AG04449 (cell line): Measurements from ENCODE around the gene RIMS4.

Experiments
- CTCF ChIA-PET: fragments of 350-600 bp; formaldehyde crosslinking; extraction: SDS; loops from one replicate; lab custom pipeline; 2021; ENCODE audit warnings: antibody characterized with exemption; lab: Yijun Ruan, JAX
- POLR2A ChIA-PET: fragments of 400-600, 350-600 bp; formaldehyde crosslinking; extraction: SDS; loops from one replicate; lab custom pipeline; 2020; ENCODE audit warnings: antibody characterized with exemption, inconsistent platforms; lab: Yijun Ruan, JAX
- DNase-seq: peaks from one replicate; pipeline ENCODE4 v3.0.0-alpha.2; 2010; ENCODE audit warnings: low read depth, low spot score
- H3K4me3 ChIP-seq: 2 replicates; pipeline ENCODE4 v1.5.1; 2011; ENCODE audit warnings: low read depth, mild to moderate bottlenecking, control low read depth, low read length
- TF ChIP-seq, protein P1 (sequence below): IDR thresholded peaks from one replicate; pipeline ENCODE4 v1.5.1; 2011; ENCODE audit warnings: mild to moderate bottlenecking, moderate library complexity, low read length, control low read depth, inconsistent platforms; ENCODE audit not compliant: insufficient read depth; ENCODE audit errors: missing control alignments

The RIMS4 gene

DNA sequence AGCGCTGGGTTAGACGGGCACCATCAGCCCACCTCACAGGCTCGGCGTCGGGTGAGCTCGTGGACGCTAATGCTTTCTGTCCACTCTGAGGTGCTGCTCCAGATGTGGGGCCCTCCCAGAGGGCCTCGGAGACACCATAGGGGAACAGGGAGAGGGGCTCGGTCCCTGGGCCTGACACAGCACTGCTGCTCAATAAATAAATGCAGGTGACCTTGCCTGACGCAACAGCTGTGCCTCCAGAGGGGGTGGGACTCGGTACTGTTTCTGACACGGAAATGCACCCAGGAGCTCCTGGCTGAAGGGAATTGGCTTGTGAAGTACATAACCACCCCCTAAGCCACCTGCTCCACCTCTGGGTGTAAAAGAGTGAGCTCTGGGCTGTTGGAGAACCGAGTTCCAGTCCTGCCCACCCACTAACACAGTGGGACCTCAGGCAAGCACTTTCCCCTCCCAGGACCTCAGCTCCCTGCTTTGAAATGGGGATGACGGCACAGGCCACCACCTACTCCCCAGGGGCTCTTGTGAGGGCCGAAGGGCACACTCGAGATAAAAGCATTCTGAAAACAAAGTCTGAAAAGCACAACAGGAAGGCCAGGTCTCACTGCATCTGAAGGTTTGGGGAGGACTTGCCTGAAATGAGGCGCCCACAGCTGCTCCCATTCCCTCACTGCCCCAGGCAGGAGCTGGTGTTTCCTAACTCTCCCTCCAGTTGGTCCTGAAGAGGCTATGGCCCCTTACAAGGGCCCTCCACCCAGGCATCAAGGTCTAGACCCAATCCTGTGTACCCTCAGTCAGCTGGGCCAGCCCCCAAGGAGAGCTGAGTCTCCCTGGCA is 58.0 kb downstream of the RIMS4 start:
- DNase-seq, result no peak

DNA sequence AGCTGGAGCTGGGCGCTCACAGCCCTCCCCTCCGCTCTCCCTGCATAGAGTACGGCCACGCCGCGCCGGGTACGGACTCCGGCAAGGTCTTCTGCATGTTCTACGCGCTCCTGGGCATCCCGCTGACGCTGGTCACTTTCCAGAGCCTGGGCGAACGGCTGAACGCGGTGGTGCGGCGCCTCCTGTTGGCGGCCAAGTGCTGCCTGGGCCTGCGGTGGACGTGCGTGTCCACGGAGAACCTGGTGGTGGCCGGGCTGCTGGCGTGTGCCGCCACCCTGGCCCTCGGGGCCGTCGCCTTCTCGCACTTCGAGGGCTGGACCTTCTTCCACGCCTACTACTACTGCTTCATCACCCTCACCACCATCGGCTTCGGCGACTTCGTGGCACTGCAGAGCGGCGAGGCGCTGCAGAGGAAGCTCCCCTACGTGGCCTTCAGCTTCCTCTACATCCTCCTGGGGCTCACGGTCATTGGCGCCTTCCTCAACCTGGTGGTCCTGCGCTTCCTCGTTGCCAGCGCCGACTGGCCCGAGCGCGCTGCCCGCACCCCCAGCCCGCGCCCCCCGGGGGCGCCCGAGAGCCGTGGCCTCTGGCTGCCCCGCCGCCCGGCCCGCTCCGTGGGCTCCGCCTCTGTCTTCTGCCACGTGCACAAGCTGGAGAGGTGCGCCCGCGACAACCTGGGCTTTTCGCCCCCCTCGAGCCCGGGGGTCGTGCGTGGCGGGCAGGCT is 60.1 kb downstream of the RIMS4 start:
- POLR2A ChIA-PET, result no interaction called here

More for the DNA sequence above, 58.0 kb downstream of the RIMS4 start:
- CTCF ChIA-PET, result interaction anchor here (0.6 to 1.9 kb wide), 4 partner anchors 9 to 127 kb away, joined by 3 to 5 read pairs (median 4); no protein-coding TSS in a partner anchor
- H3K4me3 ChIP-seq, result no peak overlapping the region
- POLR2A ChIA-PET, result no interaction called here
- TF ChIP-seq, protein P1, sequence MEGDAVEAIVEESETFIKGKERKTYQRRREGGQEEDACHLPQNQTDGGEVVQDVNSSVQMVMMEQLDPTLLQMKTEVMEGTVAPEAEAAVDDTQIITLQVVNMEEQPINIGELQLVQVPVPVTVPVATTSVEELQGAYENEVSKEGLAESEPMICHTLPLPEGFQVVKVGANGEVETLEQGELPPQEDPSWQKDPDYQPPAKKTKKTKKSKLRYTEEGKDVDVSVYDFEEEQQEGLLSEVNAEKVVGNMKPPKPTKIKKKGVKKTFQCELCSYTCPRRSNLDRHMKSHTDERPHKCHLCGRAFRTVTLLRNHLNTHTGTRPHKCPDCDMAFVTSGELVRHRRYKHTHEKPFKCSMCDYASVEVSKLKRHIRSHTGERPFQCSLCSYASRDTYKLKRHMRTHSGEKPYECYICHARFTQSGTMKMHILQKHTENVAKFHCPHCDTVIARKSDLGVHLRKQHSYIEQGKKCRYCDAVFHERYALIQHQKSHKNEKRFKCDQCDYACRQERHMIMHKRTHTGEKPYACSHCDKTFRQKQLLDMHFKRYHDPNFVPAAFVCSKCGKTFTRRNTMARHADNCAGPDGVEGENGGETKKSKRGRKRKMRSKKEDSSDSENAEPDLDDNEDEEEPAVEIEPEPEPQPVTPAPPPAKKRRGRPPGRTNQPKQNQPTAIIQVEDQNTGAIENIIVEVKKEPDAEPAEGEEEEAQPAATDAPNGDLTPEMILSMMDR, result no peak

DNA sequence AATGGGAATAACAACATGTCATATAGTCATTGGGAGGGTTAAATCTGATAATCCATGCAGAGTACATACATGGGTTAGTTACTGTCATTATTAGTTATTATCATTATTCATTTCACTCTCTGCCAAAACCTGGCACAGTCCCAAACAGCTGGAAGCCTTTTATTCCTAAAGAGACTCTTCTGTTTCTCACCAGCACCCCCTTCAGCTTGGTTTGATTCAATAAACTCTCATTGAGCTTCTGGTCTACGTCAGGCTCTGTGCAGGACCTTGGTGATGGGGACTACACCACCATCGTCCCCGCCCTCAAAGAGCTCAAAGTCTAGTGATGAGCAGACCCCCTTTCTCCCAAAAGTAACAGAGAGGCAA is 62.4 kb downstream of the RIMS4 start:
- TF ChIP-seq, protein P1, result no peak
- ChIA-PET CTCF (interaction anchor here (0.7 to 15.2 kb wide), 44 partner anchors 10 to 1023 kb away, joined by 3 to 169 read pairs (median 5); partner anchors contain the start of genes TOMM34 and YWHAB), POLR2A (no interaction called here)
- DNase-seq, result no peak
- no peak overlapping the region for H3K4me3 ChIP-seq

More for the DNA sequence above, 60.1 kb downstream of the RIMS4 start:
- CTCF ChIA-PET, result interaction anchor here (2.5 to 15.2 kb wide), 3 partner anchors 66 to 138 kb away, joined by 11 to 169 read pairs (median 142); no protein-coding TSS in a partner anchor
- H3K4me3 ChIP-seq, result no peak overlapping the region
- TF ChIP-seq, protein P1, result no peak
- no peak for DNase-seq

DNA sequence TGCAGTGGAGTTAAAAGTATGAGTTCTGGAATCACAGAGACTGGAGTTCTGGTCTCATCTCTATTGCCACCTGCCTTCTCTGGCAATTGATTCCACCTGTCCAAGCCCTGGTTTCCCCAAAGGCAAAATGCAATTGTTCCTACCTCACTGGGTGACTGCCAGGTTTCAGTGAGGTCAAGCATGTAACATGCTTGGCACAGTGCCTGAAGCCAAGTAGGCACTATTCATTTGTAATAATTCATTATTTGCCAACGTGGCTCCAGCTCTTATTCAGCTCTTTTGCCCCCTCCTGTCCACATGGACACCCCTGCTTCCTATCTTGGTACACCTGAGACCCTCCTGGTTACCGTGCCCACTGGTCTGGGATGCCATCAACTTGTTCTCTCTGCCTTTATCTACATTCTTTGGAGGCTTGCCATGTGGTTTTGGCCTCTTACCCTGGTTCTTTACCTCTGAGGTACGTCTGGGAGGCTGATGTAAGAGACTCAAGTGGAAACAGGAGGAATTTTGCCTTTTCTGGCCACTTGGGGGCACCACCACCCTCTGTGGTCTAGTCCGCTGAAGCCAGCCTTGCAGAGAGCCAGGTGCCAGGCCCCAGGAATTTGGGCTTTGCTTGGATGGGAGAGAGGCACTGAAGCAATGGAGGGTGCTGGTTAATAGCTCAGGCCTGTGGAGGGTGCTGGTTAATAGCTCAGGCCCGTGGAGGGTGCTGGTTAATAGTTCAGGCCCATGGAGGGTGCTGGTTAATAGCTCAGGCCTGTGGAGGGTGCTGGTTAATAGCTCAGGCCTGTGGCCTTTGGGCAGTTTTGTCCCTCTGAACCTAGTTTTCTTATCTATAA is 63.0 kb downstream of the RIMS4 start:
- TF ChIP-seq, protein P1, result peak; percentile 77
- CTCF ChIA-PET, result interaction anchor here (0.7 to 15.2 kb wide), 54 partner anchors 8 to 1023 kb away, joined by 3 to 169 read pairs (median 4); partner anchors contain the start of genes TOMM34 and YWHAB
- H3K4me3 ChIP-seq, result no peak overlapping the region
- DNase-seq, result no peak
- POLR2A ChIA-PET, result no interaction called here

DNA sequence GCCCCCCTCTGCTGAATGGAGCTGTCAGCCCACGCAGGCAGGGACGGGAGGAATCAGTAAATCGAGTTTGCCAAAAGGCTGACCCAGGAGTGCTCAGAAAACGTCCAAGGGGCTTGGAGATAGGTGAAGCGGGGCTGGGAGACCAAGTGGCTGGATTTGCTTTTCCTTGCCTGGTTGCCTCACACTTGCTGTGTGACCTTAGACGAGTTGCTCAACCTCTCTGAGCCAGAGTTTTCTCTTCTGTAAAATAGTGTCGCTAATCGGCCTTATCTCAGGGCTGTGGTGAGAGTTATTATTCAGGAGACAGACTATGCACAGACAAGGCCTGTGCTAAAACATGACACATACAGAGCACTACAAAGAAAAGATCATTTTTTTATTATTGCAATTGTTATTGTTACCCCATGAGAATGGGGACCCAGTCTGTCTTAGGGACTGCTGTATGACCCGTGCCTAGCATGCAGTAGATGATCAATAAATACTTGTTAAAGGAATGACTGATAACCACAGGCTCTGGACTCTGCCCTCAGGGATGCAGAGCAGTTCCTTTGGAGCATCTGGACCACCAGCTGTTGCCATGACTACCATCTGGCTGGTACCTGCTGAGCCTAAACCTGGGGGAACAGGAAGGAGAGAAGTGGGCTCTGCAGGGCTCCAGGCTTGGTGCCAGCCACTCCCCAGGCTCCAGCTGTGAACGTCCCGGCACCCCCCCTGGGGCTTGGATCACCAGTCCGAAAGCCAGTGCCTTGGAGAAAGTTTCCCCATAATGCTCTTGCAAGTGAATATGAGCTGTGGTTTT is 63.8 kb downstream of the RIMS4 start:
- TF ChIP-seq, protein P1, result no peak
- DNase-seq, result no peak
- ChIA-PET CTCF (interaction anchor here (0.7 to 15.2 kb wide), 36 partner anchors 8 to 566 kb away, joined by 3 to 169 read pairs (median 4); partner anchors contain the start of gene YWHAB), POLR2A (no interaction called here)
- H3K4me3 ChIP-seq, result peak overlapping the region; percentile 50
